HUES64 (cell line): ENCODE measurements around the gene TSPAN9.

Source experiments
- H3K27ac ChIP-seq: 2 replicates; pipeline ENCODE4 v1.7.0; 2013; ENCODE audit warnings: low read depth, low read length, inconsistent platforms
- H3K27me3 ChIP-seq: 2 replicates; pipeline ENCODE4 v1.6.1; 2013; ENCODE audit warnings: mild to moderate bottlenecking, low read length; ENCODE audit not compliant: insufficient read depth
- H3K36me3 ChIP-seq: 2 replicates; pipeline ENCODE4 v1.6.1; 2013; ENCODE audit warnings: mild to moderate bottlenecking, low read length; ENCODE audit not compliant: insufficient read depth
- H3K4me1 ChIP-seq: 2 replicates; pipeline ENCODE4 v1.6.1; 2013; ENCODE audit warnings: mild to moderate bottlenecking, low read length, moderate library complexity; ENCODE audit not compliant: insufficient read depth
- H3K4me3 ChIP-seq: 2 replicates; pipeline ENCODE4 v1.5.1; 2013; ENCODE audit warnings: mild to moderate bottlenecking, low read length, moderate library complexity
- H3K9ac ChIP-seq: 2 replicates; pipeline ENCODE4 v1.6.1; 2013; ENCODE audit warnings: mild to moderate bottlenecking, low read depth, low read length
- H3K9me3 ChIP-seq: 2 replicates; pipeline ENCODE4 v1.6.1; 2013; ENCODE audit warnings: low read depth, low read length; ENCODE audit not compliant: insufficient read depth
- WGBS: fragments of 150-250, 120-280 bp; methylation state at CpG from one replicate; pipeline ENCODE4 v1.1.7; 2013; ENCODE audit warnings: missing lambda C conversion rate; 5-methylcytosine and 5-hydroxymethylcytosine counted together

TSPAN9 gene

DNA sequence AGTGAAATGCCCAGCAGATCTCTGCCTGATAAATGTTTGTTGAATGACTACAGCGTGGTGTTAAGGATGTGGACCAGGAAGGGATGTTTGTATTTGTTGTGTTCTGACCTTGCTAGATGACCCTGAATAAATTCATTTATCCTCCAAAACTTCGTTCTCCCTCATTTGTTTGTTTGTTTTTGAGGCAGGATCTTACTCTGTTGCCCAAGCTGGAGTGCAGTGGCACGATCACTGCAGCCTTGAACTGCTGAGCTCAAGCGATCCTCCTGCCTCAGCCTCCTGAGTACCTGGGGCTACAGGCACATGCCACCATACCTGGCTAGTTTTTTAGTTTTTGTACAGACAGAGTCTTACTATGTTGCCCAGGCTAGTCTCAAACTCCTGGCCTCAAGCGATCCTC lies 96.7 kb downstream of the TSPAN9 start:
- H3K9ac ChIP-seq = no peak overlapping the region
- no peak overlapping the region for H3K27ac ChIP-seq
- no peaks in the 10 kb centered on the region for H3K9me3 ChIP-seq
- no peaks in the 10 kb centered on the region for H3K27me3 ChIP-seq
- no peak overlapping the region for H3K4me3 ChIP-seq
- H3K36me3 ChIP-seq = no peaks in the 10 kb centered on the region
- 91% methylated on average over 5 of the region's 5 CpGs for WGBS
- peaks cover 37% of the 10 kb centered on the region for H3K4me1 ChIP-seq

DNA sequence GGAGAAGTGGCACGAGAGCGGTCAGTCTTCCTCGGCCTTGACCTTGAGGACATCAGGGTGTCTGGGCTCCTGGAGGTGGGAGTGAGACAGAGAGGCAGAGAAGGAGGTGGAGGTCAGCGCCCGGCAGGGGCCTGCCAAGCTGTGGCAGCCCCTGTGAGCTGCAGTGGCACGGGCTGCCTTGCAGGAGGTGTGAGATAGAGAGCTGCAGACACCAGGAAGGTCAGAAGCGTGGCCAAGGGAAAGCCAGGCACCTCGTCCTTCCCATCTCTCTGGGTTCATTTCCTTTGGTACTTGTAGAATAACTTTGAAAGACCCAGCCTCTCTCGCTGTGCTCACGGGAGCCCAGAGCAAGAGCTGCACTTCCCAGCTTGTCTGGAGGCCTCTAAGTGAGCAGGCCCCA lies 98.1 kb downstream of the TSPAN9 start:
- 83% methylated on average over 10 of the region's 10 CpGs for WGBS
- Histone ChIP-seq H3K27me3 (no peaks in the 10 kb centered on the region), H3K4me1 (peaks cover 36% of the 10 kb centered on the region), H3K9me3 (no peaks in the 10 kb centered on the region), H3K27ac (no peak overlapping the region), H3K4me3 (no peak overlapping the region), H3K9ac (no peak overlapping the region), H3K36me3 (no peaks in the 10 kb centered on the region)

DNA sequence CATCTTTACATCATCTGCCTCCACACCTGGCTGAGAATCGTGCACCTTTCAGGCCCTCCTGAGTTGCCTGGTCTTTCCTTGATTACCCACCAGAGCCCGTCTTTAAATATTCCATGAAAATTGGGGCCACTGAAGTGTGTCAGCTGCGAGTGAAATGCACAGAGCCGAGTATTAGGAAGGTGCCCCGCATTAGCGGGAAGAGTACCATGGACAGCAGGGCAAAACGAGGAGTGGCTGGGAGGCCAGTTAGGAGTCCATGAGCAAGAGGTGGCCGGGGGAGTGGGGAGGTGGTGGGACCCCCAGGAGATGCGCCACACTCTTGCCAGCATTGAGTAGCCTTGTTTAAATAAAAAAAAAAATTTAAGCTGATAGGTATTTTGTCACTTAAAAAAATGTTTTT lies 99.6 kb downstream of the TSPAN9 start:
- no peaks in the 10 kb centered on the region for H3K27me3 ChIP-seq
- H3K9ac ChIP-seq = no peak overlapping the region
- H3K27ac ChIP-seq = no peak overlapping the region
- WGBS = 94% methylated on average over 9 of the region's 9 CpGs
- no peak overlapping the region for H3K4me3 ChIP-seq
- H3K4me1 ChIP-seq = peaks cover 21% of the 10 kb centered on the region
- H3K9me3 ChIP-seq = no peaks in the 10 kb centered on the region
- H3K36me3 ChIP-seq = no peaks in the 10 kb centered on the region

- H3K4me1 ChIP-seq = peaks cover 13% of the 10 kb centered on the region
- no peaks in the 10 kb centered on the region for H3K27me3 ChIP-seq
These were observed 100.7 kb downstream of the TSPAN9 start for GRCh38 chr12:3177778-3178425.

GRCh38 chr12:3178671-3179313 lies 101.6 kb downstream of the TSPAN9 start:
- Histone ChIP-seq H3K27me3 (no peaks in the 10 kb centered on the region), H3K4me1 (peaks cover 13% of the 10 kb centered on the region), H3K4me3 (no peak overlapping the region), H3K27ac (no peak overlapping the region), H3K9ac (no peak overlapping the region), H3K36me3 (no peaks in the 10 kb centered on the region), H3K9me3 (no peaks in the 10 kb centered on the region)
- WGBS = 88% methylated on average over 12 of the region's 12 CpGs

More at GRCh38 chr12:3177778-3178425, 100.7 kb downstream of the TSPAN9 start:
- 77% methylated on average over 18 of the region's 18 CpGs for WGBS
- Histone ChIP-seq H3K36me3 (no peaks in the 10 kb centered on the region), H3K9me3 (no peaks in the 10 kb centered on the region), H3K27ac (no peak overlapping the region), H3K4me3 (no peak overlapping the region), H3K9ac (no peak overlapping the region)

DNA sequence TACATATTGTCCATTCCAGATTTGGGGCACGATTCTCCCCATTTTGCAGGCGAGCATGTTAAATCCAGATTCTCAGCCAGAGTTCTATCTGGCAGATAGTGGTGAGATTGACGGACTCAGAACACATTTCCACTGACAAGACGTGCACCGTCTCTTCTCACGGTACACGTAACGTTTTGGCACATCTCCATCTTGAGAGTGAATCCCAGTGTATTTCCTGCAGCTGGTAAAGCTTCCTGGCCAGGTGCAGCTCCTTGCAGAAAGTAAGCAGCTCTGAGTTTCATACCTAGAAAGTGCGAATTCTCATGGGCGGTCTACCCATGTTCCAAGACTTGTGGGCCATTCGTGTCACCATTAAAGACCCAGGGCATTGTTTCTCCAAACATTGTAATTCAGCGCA lies 102.6 kb downstream of the TSPAN9 start:
- WGBS = 96% methylated on average over 12 of the region's 12 CpGs
- peaks cover 15% of the 10 kb centered on the region for H3K4me1 ChIP-seq
- no peaks in the 10 kb centered on the region for H3K27me3 ChIP-seq
- H3K36me3 ChIP-seq = no peaks in the 10 kb centered on the region
- H3K4me3 ChIP-seq = no peak overlapping the region
- H3K9me3 ChIP-seq = no peaks in the 10 kb centered on the region
- H3K27ac ChIP-seq = no peak overlapping the region
- H3K9ac ChIP-seq = no peak overlapping the region

GRCh38 chr12:3182426-3182825 lies 105.2 kb downstream of the TSPAN9 start:
- no peaks in the 10 kb centered on the region for H3K9me3 ChIP-seq
- no peak overlapping the region for H3K9ac ChIP-seq
- H3K27ac ChIP-seq = no peak overlapping the region
- H3K4me3 ChIP-seq = no peak overlapping the region
- peaks cover 21% of the 10 kb centered on the region for H3K4me1 ChIP-seq
- WGBS = 85% methylated on average over 5 of the region's 5 CpGs
- H3K27me3 ChIP-seq = no peaks in the 10 kb centered on the region
- no peaks in the 10 kb centered on the region for H3K36me3 ChIP-seq

DNA sequence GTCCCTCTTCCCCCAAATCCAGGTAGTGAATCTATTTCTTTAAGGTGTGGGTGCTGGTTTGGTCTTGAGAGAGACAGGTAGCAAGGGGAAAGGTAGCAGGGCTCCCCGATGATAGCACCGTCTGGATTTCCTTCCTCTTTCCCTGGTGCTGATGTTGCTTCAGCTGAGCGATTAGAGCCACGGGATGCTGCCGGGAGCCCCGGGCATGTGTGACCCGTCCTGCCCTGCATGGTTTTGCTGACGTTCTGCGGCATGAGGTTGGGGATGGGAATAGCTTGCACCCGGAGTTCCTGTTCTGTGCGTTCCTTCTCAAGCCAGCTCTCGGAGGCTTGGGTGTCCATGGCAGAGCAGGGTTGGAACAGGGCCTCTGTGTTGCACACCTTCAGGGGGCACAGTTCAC lies 107.3 kb downstream of the TSPAN9 start:
- H3K27ac ChIP-seq = no peak overlapping the region
- 0 out of 2 replicates have a peak overlapping the region, but pooled peaks have one; percentile 14 for H3K9ac ChIP-seq
- H3K27me3 ChIP-seq = no peaks in the 10 kb centered on the region
- no peaks in the 10 kb centered on the region for H3K36me3 ChIP-seq
- 90% methylated on average over 12 of the region's 12 CpGs for WGBS
- peaks cover 8% of the 10 kb centered on the region; the same call in 1 of the 2 replicates for H3K4me1 ChIP-seq
- no peaks in the 10 kb centered on the region for H3K9me3 ChIP-seq
- no peak overlapping the region for H3K4me3 ChIP-seq

DNA sequence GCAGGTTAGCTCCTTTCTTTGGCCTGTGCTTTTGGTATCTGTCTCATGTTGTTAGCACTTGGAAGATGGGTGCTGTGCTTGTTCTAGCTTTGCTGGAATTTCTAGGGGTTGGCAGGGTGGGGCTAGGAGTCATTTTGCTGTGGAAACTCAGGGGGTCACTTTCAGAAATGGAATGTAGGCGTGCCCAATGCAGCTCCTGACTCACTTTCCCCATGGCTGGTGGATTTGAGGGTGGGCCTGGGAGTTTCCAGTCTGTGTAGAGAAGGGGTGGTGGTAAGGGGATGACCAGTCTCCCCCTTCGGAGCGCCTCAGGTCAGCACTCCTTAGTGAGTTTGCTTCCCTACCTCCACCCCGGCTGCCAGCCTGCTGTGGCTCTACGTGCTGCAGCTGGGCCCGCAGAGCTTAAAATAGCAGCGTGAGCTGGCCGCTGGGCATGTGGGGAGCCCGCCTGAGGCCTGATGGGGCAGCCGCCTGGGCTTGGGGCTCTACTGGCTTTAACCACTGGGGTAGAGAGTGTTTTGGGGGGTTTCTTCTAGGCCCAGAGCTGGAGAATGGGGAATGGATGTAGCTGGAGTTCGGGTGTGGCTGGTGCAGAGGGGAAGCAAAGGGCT lies 108.2 kb downstream of the TSPAN9 start:
- no peaks in the 10 kb centered on the region for H3K9me3 ChIP-seq
- 94% methylated on average over 11 of the region's 11 CpGs for WGBS
- no peaks in the 10 kb centered on the region for H3K36me3 ChIP-seq
- H3K4me3 ChIP-seq = no peak overlapping the region
- H3K9ac ChIP-seq = no peak overlapping the region; the same call in 1 of the 2 replicates
- H3K27me3 ChIP-seq = no peaks in the 10 kb centered on the region
- H3K27ac ChIP-seq = no peak overlapping the region
- peaks cover 8% of the 10 kb centered on the region; the same call in 1 of the 2 replicates for H3K4me1 ChIP-seq

- 92% methylated on average over 5 of the region's 6 CpGs for WGBS
- peaks cover 8% of the 10 kb centered on the region; the same call in 1 of the 2 replicates for H3K4me1 ChIP-seq
- H3K36me3 ChIP-seq = no peaks in the 10 kb centered on the region
- no peak overlapping the region for H3K9ac ChIP-seq
- no peak overlapping the region for H3K4me3 ChIP-seq
- no peaks in the 10 kb centered on the region for H3K27me3 ChIP-seq
- H3K27ac ChIP-seq = no peak overlapping the region
- no peaks in the 10 kb centered on the region for H3K9me3 ChIP-seq
These were observed 109.5 kb downstream of the TSPAN9 start for GRCh38 chr12:3186546-3187215.
